Activated CD4-positive, alpha-beta T cell treated with anti-CD3 and anti-CD28 coated beads, Interleukin-10, Interleukin-2, amounts not matched to agents 100 ng/mL and 50 ng/mL, durations not matched to agents 16 hours and 8 hours (primary cell): ENCODE measurements around the gene IL3RA.

ENCODE experiments used
- DNase-seq: peaks from one replicate; pipeline ENCODE4 v3.0.0-alpha.2; 2020

The IL3RA gene

DNA sequence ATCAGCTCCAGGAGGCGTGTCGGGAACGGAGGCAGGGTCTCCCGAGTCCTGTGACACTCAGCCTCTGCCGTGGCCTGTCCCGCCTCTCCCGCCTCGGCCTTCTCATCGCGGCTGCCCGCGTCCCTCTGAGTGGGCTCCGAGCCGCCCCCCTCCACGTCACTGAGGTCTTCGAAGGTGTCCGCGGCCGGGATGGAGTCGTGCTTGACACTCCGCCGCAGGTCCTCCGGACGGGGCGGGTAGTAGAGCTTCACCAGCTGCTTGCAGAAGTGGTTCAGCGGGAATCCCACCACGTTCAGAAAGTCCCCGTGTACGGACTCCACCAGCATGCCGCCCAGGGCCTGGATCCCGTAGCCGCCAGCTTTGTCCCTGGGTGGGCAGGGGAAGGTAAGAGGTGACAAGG is 91.2 kb downstream of the IL3RA start:
- DNase-seq: no peak

DNA sequence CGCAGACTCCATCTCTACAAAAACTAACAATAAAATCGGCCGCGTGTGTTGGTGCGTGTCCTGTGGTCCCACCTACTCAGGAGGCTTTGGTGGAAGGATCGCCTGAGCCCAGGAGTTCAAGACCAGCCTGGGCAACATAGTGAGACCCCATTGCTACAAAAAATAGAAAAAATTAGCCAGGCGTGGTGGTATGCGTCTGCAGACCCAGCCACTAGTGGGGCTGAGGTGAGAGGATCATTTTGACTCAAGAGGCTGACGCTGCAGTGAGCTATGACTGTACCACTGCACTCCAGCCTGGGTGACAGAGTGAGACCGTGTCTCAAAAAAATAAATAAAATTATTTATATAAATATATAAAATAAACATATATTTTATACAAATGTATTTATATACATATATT is 93.9 kb downstream of the IL3RA start:
- DNase-seq: peak; percentile 57
